Measurements from ENCODE around the gene COA8.

COA8 gene

DNA sequence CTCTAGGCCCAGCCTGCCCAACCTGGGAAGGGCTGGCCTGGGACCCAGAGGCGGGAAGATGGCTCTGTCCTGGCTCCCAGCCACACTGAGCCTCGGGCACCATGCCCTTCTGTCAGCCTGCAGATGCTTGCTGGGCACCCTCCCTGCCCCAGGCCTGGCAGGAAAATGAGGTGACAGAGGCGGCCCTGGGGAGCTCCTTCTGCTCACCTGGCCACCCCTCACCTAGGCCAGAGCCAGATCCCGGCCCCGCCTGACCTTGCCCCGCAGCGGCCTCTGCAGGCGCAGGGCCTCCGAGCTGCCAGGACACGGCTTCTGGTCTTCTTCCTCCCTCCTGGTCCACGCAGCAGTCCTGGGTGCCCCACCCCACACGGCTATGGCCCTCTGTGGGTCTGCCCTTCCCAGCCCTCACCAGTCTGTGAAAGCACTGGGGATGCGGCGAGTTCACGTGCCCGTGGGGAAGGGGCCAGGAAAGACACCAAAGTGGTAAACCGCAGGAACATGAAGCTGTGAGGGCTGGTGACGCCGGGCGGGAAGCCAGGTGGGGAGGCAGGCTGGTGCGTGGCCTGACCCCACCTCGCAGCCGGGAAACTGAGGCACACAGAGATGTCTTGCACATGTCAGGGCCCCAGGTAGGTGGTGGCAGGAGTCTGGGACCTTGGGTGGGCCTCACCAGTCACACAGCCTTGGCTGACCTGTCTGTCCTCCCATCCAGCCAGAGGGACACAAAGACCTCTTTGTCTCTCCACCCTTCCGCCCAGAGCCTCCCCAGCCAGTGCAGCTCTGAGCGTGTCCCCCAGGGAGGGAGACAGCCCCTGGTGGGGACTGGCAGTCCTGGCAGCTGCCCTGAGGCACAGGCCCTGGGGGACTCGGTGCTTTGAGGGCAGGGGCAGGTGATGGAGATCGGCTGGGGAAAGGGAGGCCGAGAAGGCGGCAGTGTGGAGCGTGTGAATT is 13.1 kb upstream of the COA8 start:
- DNase-seq = peak; percentile 73

DNA sequence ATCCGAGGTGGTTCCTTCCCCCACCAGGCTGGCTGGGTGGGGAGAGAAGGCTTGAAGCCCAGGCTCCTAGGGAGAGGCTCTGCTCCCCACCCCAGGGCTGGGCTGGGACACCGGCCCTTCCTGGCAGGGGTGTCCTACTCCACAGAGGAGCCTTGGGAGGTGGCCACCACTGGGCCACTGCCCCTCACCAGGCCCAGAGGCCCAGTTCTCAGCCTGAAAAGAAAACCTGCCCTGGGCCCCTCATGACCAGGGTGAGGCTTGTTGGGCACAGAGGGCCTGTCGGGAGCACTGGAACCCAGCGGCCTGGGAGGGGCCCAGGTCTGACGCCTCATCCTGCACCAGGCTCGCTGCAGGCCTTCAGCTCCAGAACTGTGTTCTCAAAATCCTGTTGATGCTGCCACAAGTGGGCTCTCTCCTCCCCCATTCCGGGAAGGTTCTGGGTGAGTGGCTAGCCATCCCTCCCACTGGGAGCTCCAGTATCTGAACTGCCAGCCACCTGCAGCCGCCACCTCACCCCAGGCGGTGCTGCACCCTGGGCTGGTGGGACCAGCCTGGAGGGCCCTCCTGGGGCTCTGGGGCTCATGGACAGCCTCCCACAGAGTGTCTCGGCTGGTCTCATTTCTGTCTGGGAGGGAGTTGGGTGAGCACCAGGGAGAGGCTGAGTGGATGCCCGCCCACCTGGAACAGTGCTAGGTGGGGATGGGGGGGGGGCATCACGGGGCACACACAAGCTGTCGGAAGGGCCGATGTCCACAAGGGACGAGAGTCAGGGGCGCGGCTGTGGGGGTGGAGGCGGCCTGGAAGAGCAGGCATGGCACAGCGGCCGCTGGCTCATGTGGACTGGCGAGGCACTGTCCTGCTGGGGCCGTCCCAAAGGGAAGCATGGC is 12.1 kb upstream of the COA8 start:
- DNase-seq = no peak

- DNase-seq = no peak
Observed at GRCh38 chr14:103551338-103551762, 11.4 kb upstream of the COA8 start.

GRCh38 chr14:103552011-103552845 is 10.5 kb upstream of the COA8 start:
- no peak for DNase-seq

- no peak for DNase-seq
Observed at GRCh38 chr14:103552846-103553210, 9.9 kb upstream of the COA8 start.

GRCh38 chr14:103555559-103556337 is 7.0 kb upstream of the COA8 start:
- DNase-seq = peak; percentile 1

- DNase-seq = peak; percentile 63
Observed at GRCh38 chr14:103556946-103557758, 5.6 kb upstream of the COA8 start.

GRCh38 chr14:103558071-103558882 is 4.5 kb upstream of the COA8 start:
- no peak for DNase-seq

DNA sequence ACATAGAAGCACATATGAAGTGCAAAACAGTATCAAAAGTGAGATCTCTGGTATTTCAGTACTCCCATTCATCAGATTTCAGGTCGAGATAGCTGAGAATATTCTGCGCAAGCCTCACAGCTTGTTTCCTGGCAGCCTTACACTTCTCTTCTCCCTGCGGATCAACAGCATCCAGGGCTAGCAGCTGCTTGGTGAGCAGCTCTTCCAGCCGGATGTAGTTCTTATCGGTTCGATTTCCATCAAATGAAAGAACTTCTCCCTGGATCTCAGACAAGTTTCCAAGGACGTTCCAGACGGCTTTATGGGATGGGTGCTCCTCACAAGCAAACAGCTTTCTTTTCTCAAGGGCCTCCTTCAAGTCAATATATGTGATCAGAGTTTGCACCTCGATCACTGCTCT is 3.0 kb upstream of the COA8 start:
- DNase-seq = no peak

DNA sequence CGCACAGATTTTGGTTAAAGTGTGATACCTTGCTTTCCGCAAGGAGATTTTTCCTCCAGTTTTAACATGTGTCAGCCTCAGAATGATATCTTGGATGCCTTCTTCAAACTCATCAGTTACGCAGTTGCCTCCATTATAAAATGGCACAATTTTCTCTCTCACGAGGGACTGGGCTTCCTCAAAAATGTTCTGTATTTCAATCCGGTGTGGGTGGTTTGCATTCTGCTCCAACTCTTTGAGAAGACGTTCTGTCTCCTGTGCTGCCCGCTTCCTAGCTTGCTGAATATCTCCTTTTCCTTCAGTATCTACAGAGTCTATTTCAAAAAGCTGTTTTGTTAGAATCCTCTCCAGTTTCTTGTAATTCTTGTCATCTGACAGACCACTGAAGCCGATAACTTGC is 2.1 kb upstream of the COA8 start:
- no peak for DNase-seq

GRCh38 chr14:103561381-103562178 is 1.2 kb upstream of the COA8 start:
- DNase-seq = peak; percentile 72

- no peak for DNase-seq
Observed at GRCh38 chr14:103562179-103562428, 656 bp upstream of the COA8 start.

DNA sequence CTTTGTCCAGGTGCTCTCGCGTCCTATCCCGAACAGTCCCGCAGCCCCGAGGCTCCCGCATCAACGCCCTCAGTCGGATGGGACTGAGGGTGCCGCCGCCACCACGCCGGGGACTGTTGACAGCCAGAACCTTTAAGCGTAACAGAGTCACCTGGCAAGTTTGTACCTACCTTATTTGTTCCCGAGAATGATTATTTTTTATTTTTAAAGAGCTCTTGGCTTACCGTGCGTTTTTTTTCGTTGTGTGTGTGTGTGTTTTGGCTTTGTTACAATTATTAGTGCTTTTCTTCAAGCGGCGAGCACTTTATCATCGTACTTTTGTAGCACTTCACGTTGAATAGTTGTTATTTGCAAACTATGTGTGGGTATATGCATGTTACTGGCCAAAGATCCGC is 463 bp downstream of the COA8 start:
- no peak for DNase-seq

DNA sequence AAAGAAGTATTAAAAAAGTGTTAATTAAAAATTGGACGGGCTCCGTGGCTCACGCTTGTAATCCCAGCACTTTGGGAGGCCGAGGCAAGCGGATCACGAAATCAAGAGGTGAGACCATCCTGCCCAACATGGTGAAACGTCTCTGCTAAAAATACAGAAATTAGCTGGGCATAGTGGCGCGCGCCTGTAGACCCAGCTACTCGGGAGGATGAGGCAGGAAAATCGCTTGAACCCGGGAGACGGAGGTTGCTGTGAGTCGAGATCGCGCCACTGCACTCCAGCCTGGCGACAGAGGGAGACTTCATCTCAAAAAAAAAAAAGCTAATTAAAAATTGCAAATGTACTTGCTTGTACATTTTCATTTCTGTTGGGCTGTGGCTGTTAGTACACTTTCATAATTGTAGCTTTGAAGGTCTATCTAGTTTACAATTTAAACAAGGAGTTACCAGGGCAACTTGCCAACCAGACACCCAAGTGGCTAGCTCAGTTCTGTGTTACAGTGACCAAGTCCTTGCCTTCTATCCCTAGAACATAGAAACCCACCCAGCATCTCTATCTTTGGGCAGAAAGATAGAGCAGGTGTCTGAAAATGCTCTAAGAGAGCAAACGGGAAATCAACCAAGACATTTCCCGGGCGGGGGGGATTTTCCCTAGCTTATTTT is 1.2 kb downstream of the COA8 start:
- DNase-seq = no peak

GRCh38 chr14:103568952-103569351 is 6.2 kb downstream of the COA8 start:
- no peak for DNase-seq

- no peak for DNase-seq
Observed at GRCh38 chr14:103569408-103569807, 6.6 kb downstream of the COA8 start.

GRCh38 chr14:103574104-103574503 is 11.3 kb downstream of the COA8 start:
- no peak for DNase-seq

DNA sequence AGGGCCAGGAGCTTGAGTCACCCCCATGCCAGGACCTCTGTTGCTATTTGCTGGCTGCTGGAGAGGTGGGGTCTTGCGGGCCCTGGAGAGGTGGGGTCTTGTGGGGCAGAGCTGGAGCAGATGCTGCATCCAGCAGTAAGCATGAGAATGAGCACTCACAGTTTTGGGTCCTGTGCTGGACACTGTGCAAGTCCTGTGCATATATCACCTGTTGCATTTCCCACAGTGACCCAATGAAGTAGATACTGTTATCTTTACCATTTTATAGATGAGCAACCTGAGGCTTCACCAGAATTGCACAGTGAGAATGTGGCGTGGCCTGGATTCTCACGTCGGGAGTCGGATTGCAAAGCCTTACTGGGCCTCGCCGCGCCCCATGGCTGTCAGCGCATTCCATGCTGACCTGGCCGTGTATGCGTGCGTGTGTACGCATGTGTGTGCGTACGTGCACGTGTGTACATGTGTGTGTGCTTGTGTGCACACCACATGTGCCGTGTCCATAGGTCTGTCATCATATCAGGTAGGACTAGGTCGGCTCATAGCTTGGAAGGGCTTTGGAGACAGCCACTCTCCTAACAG is 12.0 kb downstream of the COA8 start:
- no peak for DNase-seq
